Neural cell (in vitro differentiated cells): ENCODE measurements around the gene COX7B2. TPM values are rescaled to one million over a fixed set of nuclear protein-coding genes. Genes with fewer than 3 reads are reported as not detected.

ENCODE experiments used
- H2AFZ ChIP-seq: fragments of 200-600, 300-800 bp; sonication (generic), shearing (Covaris generic); 2 replicates; pipeline ENCODE4 v1.6.0; 2014; ENCODE audit warnings: low read depth, mild to moderate bottlenecking, antibody characterized with exemption, low read length, moderate library complexity
- H3F3A ChIP-seq: fragments of 200-600 bp; shearing (Covaris generic); 2 replicates; pipeline ENCODE4 v1.6.1; 2016; ENCODE audit warnings: mild to moderate bottlenecking, moderate library complexity, mixed read lengths, antibody characterized with exemption, low read length; ENCODE audit not compliant: insufficient read depth, poor library complexity, severe bottlenecking
- H3K27ac ChIP-seq: fragments of 200-600, 300-800 bp; sonication (generic), shearing (Covaris generic); 2 replicates; pipeline ENCODE4 v1.5.1; 2014; ENCODE audit warnings: mild to moderate bottlenecking, low read length, moderate library complexity
- H3K27me3 ChIP-seq: fragments of 300-800, 200-600 bp; sonication (generic), shearing (Covaris generic); 2 replicates; pipeline ENCODE4 v1.6.0; 2014; ENCODE audit warnings: mild to moderate bottlenecking, low read depth, low read length, moderate library complexity; ENCODE audit not compliant: insufficient read depth
- H3K36me3 ChIP-seq: fragments of 300-800, 200-600 bp; sonication (generic), shearing (Covaris generic); 2 replicates; pipeline ENCODE4 v1.5.1; 2014; ENCODE audit warnings: mild to moderate bottlenecking, antibody characterized with exemption, low read length, moderate library complexity; ENCODE audit not compliant: insufficient read depth
- H3K4me2 ChIP-seq: fragments of 300-800, 200-600 bp; sonication (generic), shearing (Covaris generic); 2 replicates; pipeline ENCODE4 v1.6.0; 2014; ENCODE audit warnings: mild to moderate bottlenecking, low read length
- H3K4me3 ChIP-seq: fragments of 300-800, 200-600 bp; sonication (generic), shearing (Covaris generic); 2 replicates; pipeline ENCODE4 v1.5.1; 2014; ENCODE audit warnings: mild to moderate bottlenecking, low read length, moderate library complexity
- H3K79me2 ChIP-seq: fragments of 200-600 bp; shearing (Covaris generic); replicated peaks from 2 replicates; pipeline ENCODE4 v1.6.0; 2014; ENCODE audit warnings: mild to moderate bottlenecking, low read length, moderate library complexity; ENCODE audit not compliant: insufficient read depth
- H3K9ac ChIP-seq: fragments of 300-800, 200-600 bp; sonication (generic), shearing (Covaris generic); 2 replicates; pipeline ENCODE4 v1.6.1; 2016; ENCODE audit warnings: mild to moderate bottlenecking, low read length, mixed read lengths
- H3K9me2 ChIP-seq: fragments of 200-600 bp; shearing (Covaris generic); 2 replicates; pipeline ENCODE4 v1.6.1; 2016; ENCODE audit warnings: mild to moderate bottlenecking, low read length, mixed read lengths; ENCODE audit not compliant: insufficient read depth
- H3K9me3 ChIP-seq: fragments of 200-600, 300-800 bp; sonication (generic), shearing (Covaris generic); 2 replicates; pipeline ENCODE4 v1.6.1; 2016; ENCODE audit warnings: mild to moderate bottlenecking, mixed run types, low read length, moderate library complexity, mixed read lengths
- H4K20me1 ChIP-seq: fragments of 200-600 bp; shearing (Covaris generic); 2 replicates; pipeline ENCODE4 v1.6.1; 2016; ENCODE audit warnings: mild to moderate bottlenecking, mixed run types; ENCODE audit not compliant: insufficient read depth
- CTCF ChIP-seq: fragments of 450-650 bp; IDR thresholded peaks from 2 replicates; pipeline ENCODE4 v1.5.1; 2014; ENCODE audit warnings: antibody characterized with exemption, mild to moderate bottlenecking, moderate library complexity; ENCODE audit not compliant: poor library complexity, severe bottlenecking
- EP300 ChIP-seq: fragments of 450-650 bp; conservative IDR thresholded peaks from 2 replicates; pipeline ENCODE4 v1.6.1; 2014; ENCODE audit warnings: antibody characterized with exemption, mild to moderate bottlenecking, moderate library complexity; ENCODE audit not compliant: poor library complexity, severe bottlenecking
- EZH2 ChIP-seq: fragments of 200-600, 300-800 bp; shearing (Covaris generic), sonication (generic); IDR thresholded peaks from 2 replicates; pipeline ENCODE4 v1.6.1; 2014; ENCODE audit warnings: antibody characterized with exemption, low read length, borderline replicate concordance, mild to moderate bottlenecking; ENCODE audit not compliant: insufficient read depth, poor library complexity, severe bottlenecking
- MXI1 ChIP-seq: fragments of 450-650 bp; conservative IDR thresholded peaks from 2 replicates; pipeline ENCODE4 v1.6.1; 2014; ENCODE audit warnings: antibody characterized with exemption, mild to moderate bottlenecking; ENCODE audit not compliant: poor library complexity, severe bottlenecking
- POLR2AphosphoS5 ChIP-seq: IDR thresholded peaks from 2 replicates; pipeline ENCODE4 v1.6.1; 2012
- RAD21 ChIP-seq: fragments of 450-650 bp; conservative IDR thresholded peaks from 2 replicates; pipeline ENCODE4 v1.6.1; 2014; ENCODE audit warnings: antibody characterized with exemption, mild to moderate bottlenecking, moderate library complexity
- SMC3 ChIP-seq: fragments of 450-650 bp; conservative IDR thresholded peaks from 2 replicates; pipeline ENCODE4 v1.6.1; 2014; ENCODE audit warnings: antibody characterized with exemption, mild to moderate bottlenecking, moderate library complexity; ENCODE audit not compliant: poor library complexity
- TAF1 ChIP-seq: IDR thresholded peaks from 2 replicates; pipeline ENCODE4 v1.6.1; 2012; ENCODE audit warnings: low read depth
- polyA plus RNA-seq: library from polyadenylated mRNA; depleted of rRNA; stranded (reverse); fragments of >200 nt; gene quantifications from 2 replicates; pipeline ENCODE4 v1.2.3, GENCODE V29; 2014
- TF ChIP-seq, protein P1 (sequence below): IDR thresholded peaks from 2 replicates; pipeline ENCODE4 v1.6.1; 2012; ENCODE audit warnings: borderline replicate concordance

COX7B2 gene
- polyA plus RNA-seq, 1 donor from 2014 or later, result not detected

- H3K4me3 ChIP-seq, result no peak overlapping the region
- H3F3A ChIP-seq, result no peaks in the 10 kb centered on the region
- no peaks in the 10 kb centered on the region for H3K36me3 ChIP-seq
- no peaks in the 10 kb centered on the region for H3K27me3 ChIP-seq
- H2AFZ ChIP-seq, result no peak overlapping the region
- no peak overlapping the region for H3K4me2 ChIP-seq
- no peaks in the 10 kb centered on the region for H3K9me2 ChIP-seq
- H3K27ac ChIP-seq, result no peak overlapping the region
- H3K79me2 ChIP-seq, result no peaks in the 10 kb centered on the region
- no peaks in the 10 kb centered on the region for H4K20me1 ChIP-seq
- no peak overlapping the region for H3K9ac ChIP-seq
- no peaks in the 10 kb centered on the region for H3K9me3 ChIP-seq
- TF ChIP-seq EZH2 (no peak), TAF1 (no peak), CTCF (no peak), POLR2AphosphoS5 (peak; percentile 100), RAD21 (peak; percentile 11), EP300 (peak; percentile 99), MXI1 (no peak), SMC3 (no peak)
- TF ChIP-seq, protein P1, sequence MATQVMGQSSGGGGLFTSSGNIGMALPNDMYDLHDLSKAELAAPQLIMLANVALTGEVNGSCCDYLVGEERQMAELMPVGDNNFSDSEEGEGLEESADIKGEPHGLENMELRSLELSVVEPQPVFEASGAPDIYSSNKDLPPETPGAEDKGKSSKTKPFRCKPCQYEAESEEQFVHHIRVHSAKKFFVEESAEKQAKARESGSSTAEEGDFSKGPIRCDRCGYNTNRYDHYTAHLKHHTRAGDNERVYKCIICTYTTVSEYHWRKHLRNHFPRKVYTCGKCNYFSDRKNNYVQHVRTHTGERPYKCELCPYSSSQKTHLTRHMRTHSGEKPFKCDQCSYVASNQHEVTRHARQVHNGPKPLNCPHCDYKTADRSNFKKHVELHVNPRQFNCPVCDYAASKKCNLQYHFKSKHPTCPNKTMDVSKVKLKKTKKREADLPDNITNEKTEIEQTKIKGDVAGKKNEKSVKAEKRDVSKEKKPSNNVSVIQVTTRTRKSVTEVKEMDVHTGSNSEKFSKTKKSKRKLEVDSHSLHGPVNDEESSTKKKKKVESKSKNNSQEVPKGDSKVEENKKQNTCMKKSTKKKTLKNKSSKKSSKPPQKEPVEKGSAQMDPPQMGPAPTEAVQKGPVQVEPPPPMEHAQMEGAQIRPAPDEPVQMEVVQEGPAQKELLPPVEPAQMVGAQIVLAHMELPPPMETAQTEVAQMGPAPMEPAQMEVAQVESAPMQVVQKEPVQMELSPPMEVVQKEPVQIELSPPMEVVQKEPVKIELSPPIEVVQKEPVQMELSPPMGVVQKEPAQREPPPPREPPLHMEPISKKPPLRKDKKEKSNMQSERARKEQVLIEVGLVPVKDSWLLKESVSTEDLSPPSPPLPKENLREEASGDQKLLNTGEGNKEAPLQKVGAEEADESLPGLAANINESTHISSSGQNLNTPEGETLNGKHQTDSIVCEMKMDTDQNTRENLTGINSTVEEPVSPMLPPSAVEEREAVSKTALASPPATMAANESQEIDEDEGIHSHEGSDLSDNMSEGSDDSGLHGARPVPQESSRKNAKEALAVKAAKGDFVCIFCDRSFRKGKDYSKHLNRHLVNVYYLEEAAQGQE, result no peak
These were observed 72.5 kb downstream of the COX7B2 start for GRCh38 chr4:46836584-46836983.

DNA sequence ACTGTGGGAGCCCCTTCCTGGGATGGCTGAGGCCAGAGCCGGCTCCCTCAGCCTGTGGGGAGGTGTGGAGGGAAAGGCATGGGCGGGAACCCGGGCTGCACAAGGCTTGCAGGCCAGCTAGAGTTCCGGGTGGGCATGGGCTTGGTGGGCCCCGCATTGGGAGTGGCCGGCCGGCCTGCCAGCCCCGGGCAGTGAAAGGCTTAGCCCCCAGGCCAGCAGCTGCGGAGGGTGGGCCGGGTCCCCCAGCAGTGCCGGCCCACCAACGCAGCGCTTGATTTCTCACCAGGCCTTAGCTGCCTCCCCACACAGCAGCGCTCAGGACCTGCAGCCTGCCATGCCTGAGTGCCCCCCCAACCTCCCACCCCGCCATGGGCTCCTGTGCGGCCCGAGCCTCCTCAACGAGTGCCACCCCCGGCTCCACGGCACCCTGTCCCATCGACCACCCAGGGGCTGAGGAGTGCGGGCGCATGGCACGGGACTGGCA, 78.0 kb downstream of the COX7B2 start:
- no peaks in the 10 kb centered on the region for H3K79me2 ChIP-seq
- H3K9me2 ChIP-seq, result no peaks in the 10 kb centered on the region
- no peaks in the 10 kb centered on the region for H3F3A ChIP-seq
- no peak overlapping the region for H3K9ac ChIP-seq
- H3K4me2 ChIP-seq, result no peak overlapping the region
- TF ChIP-seq POLR2AphosphoS5 (no peak), TAF1 (no peak), MXI1 (no peak), SMC3 (no peak), EZH2 (no peak), EP300 (no peak), CTCF (no peak), RAD21 (no peak)
- TF ChIP-seq, protein P1, result no peak
- no peak overlapping the region for H3K4me3 ChIP-seq
- no peaks in the 10 kb centered on the region for H3K27me3 ChIP-seq
- no peaks in the 10 kb centered on the region for H4K20me1 ChIP-seq
- H3K36me3 ChIP-seq, result no peaks in the 10 kb centered on the region
- H3K9me3 ChIP-seq, result no peaks in the 10 kb centered on the region
- H2AFZ ChIP-seq, result no peak overlapping the region
- H3K27ac ChIP-seq, result no peak overlapping the region
